Erythroblast (primary cell): ENCODE data around the gene MESD.

Source experiments
- GATA1 ChIP-seq: IDR thresholded peaks from 2 replicates; pipeline ENCODE4 v1.6.1; 2011; ENCODE audit warnings: low read depth, mild to moderate bottlenecking, control low read depth, low read length, moderate library complexity
- POLR2A ChIP-seq: IDR thresholded peaks from 2 replicates; pipeline ENCODE4 v1.6.1; 2011; ENCODE audit warnings: mild to moderate bottlenecking, low read length

DNA sequence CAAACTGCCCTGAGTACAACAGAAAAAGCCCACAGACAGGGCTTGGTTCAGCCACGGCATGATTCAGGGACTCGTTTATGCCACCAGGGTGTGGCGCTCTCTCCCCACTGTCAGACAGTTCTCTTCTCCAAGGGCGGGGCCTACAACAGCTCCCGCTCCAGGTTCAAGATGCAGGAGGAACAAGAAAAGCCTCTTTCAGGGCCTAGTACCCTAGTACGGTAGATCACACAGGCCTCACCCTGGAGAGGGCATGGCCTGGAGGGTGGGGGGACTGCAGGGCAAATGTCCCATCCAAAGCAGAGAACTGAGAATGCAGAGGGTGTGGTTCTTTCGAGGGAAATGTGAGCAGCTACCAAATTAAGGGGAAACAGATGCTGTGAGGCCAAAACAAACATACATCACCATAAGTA, 12.0 kb downstream of the MESD start:
- TF ChIP-seq POLR2A, result no peak
- no peak for TF ChIP-seq GATA1
